Cerebellar nuclear complex (tissue), 1 donor: ENCODE measurements around the gene APPL1.

Experiments used
- DNase-seq, 2 experiments: peaks; one replicate each; lab custom pipeline; 2025; lab: John Stamatoyannopoulos, UW

The APPL1 gene, protein sequence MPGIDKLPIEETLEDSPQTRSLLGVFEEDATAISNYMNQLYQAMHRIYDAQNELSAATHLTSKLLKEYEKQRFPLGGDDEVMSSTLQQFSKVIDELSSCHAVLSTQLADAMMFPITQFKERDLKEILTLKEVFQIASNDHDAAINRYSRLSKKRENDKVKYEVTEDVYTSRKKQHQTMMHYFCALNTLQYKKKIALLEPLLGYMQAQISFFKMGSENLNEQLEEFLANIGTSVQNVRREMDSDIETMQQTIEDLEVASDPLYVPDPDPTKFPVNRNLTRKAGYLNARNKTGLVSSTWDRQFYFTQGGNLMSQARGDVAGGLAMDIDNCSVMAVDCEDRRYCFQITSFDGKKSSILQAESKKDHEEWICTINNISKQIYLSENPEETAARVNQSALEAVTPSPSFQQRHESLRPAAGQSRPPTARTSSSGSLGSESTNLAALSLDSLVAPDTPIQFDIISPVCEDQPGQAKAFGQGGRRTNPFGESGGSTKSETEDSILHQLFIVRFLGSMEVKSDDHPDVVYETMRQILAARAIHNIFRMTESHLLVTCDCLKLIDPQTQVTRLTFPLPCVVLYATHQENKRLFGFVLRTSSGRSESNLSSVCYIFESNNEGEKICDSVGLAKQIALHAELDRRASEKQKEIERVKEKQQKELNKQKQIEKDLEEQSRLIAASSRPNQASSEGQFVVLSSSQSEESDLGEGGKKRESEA

DNA sequence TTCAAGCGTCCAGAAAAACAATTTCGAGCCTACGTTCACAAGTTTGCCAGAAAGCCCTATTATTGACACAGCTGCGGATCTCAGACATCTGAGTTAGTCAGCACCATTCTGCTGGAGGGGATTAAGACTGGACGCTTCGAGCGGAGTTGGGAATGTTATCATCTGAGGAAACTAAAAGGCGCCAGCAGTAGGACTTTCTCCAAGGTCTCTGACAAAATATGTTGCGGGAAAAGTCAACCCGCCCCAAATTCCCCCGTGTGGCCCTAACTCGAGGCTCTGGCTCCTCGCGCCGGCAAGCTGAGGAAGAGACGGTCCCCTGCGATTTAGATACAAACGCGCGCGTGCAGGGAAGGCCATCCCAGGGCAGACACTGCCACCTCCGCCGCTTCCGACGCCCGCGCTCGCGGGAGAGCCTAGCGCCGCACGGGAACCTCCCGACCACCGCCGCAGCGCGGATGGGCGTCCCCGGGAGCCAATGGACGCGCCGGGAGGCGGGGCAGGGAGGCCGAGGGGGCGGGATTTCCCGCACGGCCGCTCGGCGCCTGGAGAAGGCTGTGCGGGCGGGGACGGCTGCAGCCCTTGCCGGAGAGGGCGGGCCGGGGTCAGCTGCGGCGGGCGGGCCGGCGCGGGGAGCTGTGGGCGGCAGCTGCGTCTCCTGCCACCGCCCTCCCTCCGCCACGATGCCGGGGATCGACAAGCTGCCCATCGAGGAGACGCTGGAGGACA, at the start of gene APPL1:
APPL1 (plus strand) TSS at position 526 of the 726 bp plus-strand sequence; CDS start at position 681, 155 bp downstream.
- DNase-seq, result peak; percentile 39 to 77

- no peak for DNase-seq
These were observed 47.7 kb upstream of the APPL1 start for GRCh38 chr3:57179580-57180410.

GRCh38 chr3:57184526-57184925, 43.0 kb upstream of the APPL1 start:
- no peak for DNase-seq

GRCh38 chr3:57192028-57192427, 35.5 kb upstream of the APPL1 start:
- no peak for DNase-seq

DNA sequence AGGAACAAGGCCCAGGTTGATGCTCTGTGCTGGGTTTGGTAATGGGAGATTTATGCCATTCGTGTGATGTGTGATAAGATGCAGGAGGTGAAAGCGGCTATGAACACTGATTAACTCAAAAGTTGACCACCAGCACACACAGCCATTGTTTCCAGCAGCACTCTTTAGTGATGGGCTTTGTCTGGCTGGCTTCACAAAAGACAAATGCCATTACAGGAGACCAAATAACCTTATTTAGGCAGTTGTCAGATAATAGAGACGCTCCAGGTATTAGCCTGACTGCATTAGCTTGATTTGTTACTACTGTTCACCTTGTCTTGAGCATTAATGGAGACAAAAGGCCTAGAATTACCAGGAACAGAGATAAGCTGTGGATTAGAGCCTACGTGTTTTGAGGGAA, 32.9 kb upstream of the APPL1 start:
- DNase-seq, result no peak

- no peak for DNase-seq
These were observed 27.6 kb upstream of the APPL1 start, which contains the start of gene HESX1 for GRCh38 chr3:57199895-57200297. TSS of gene HESX1 (minus strand) at chr3:57199978. CDS start at chr3:57199918, 60 bp downstream.

GRCh38 chr3:57206423-57206822, 21.1 kb upstream of the APPL1 start:
- no peak for DNase-seq

- DNase-seq, result no peak
These were observed 5.6 kb upstream of the APPL1 start for GRCh38 chr3:57221883-57222282.

DNA sequence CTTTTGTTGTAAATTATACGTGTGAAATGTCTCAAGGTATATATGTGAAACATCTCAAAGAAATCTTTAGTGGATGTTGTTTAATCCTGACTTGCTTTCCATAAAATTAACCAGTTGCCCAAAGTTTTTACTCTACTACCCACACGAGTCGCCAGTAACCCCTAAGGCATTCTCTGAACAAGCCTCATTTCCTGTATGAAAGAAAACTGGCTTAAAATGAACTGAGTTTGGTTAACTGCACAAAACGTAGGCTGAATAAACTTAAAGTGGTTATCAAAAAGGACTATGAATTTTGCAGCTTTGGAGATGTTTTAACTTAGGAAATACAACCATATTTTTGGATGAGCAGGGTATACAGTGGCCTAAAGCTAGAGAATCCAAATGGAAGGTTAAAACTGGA, 2.7 kb upstream of the APPL1 start:
- no peak for DNase-seq

DNA sequence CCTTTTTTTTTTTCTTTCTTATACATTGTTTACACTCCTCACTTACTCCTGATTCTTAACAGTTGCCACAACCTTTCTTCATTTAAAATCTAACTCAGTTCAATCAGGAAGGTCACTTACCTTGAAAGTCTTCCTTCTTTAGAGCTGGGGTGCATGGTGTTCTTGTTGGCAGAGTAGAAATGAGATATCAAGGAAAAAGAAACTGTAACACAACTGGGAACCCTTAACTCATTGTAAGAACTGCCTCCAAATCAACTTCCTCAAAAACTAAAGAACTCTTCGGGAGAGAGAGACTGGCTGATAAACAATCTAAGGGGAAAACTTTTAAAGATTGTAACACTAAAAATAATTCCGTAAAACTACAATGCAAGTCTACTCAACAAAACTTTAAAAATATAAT, 1.4 kb upstream of the APPL1 start:
- no peak for DNase-seq

GRCh38 chr3:57227930-57228751, 612 bp downstream of the APPL1 start:
- peak in 1 of 2 experiments; percentile 33 for DNase-seq

DNA sequence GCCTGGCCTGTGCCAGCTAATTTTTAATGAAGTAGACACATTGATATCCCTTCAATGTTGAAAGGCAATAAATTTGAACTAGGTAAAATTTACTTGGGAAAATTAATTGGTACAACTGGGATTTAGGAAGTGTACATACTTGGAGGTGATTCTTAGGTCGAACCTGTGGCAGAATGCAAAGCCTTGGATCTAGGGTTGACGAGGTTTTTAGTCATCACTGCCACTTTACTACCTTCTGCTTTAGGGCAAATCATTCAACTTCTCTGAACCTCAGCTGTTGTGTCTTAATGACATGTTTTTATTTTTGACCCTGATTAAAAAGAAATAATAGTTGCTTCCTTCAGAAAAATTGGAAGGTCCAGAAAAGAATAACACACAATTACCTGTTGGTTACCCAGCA, 2.5 kb downstream of the APPL1 start:
- no peak for DNase-seq

GRCh38 chr3:57233799-57234198, 6.3 kb downstream of the APPL1 start:
- DNase-seq, result no peak

DNA sequence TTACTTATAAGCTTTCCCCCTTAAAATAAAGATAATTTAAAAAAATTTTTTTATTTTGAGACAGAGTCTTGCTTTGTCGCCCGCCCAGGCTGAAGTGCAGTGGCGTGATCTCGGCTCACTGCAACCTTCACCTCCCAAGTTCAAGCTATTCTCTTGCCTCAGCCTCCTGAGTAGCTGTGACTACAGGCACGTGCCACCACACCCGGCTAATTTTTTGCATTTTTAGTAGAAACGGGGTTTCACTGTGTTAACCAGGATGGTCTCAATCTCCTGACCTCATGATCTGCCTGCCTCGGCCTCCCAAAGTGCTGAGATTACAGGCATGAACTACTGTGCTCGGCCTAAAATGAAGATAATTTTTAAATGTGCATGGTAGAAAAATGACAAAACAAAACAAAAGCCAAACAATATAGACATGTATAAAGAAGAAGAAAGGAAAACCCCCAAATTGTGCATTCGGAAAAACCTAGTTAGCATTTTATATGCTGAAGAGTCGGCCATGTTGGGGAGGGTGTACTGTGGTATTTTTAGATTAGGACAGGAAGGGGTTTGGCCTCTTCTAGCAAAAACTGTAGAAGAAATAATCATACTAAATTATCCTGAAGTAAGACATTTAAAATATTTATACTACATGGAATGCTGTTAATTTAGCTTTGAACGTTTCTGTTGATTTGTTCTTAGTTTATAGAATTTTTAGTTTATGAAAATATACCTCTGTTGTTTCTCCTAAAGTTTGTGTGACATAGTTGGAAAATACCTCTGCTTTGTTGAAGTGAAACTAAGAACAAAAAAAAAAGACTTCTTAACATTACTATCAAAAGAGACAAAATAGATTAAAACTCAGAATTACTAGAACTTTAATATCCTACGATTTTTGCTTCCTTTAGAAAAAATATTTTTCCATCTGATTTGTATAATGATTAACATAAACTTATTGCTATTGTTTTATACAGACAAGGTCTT, 7.4 kb downstream of the APPL1 start:
- DNase-seq, result no peak

DNA sequence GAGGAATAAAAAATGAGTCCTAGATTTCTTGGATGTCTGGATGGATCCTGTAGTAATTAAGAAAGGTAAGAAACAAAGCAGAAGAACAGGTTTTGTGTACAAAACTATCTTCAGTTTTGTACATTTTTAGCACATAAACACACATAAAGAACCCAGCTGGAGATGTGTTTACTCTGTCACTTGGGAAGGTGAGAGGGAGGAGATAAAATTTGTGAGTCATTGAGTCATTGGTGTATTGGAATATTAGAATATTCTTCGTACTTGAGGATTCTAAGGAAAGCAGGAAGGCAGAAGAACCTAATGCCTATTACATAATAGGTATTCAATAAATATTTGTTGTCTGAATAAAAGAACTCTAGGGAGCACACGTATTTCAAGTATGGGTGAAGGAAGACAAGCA, 17.4 kb downstream of the APPL1 start:
- DNase-seq, result no peak

DNA sequence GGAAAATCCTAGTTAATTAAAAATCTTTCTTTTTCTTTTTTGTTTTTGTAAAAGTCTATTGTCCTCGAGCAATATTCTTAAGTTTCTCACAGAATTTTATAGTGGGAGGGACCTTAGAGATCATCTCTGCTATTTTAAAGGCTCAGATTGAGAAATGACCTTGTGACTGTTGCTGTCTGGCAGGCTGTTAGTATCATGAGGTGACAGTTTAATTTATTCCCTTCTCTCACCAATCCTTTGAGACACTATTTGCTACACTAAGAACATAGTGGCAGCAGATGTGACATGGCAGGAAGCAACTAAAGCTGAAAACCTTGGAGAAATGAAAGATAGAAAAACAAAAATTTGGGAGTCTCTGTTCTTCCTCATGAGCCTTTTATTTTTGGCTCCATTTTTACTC, 24.9 kb downstream of the APPL1 start:
- no peak for DNase-seq

- DNase-seq, result no peak
These were observed 29.3 kb downstream of the APPL1 start for GRCh38 chr3:57256844-57257243.

DNA sequence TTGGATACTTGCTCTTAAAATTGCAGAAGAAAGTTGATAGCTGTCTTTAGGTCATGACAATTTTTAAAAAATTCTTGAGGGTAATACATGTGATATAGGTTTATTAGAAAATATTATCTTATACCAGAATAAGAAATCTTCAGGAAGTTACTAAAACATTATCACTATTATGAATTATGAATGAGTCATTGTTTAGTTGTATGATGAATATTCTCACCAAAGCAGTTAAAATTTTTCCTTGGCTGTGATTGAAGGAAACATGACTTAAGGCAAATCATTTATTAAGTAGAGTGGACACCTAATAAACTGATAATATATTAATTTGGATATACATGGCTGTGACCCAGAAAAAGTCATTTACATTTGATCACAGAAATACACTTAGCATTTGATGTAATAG, 30.1 kb downstream of the APPL1 start:
- DNase-seq, result no peak

DNA sequence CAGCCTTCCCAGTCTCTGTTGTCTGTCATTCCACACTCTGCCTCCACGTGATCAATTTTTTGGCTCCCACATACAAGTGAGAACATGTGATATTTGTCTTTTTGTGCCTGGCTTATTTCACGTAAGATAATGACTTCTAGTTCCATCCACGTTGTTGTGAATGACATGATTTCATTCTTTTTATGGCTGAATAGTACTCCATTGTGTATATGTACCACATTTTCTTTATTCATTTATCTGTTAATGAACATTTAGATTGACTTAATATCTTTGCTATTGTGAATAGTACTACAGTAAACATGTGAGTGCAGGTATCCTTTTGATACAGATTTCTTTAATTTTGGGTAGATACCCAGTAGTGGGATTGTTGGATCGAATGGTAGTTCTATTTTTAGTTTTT, 33.6 kb downstream of the APPL1 start:
- DNase-seq, result no peak

DNA sequence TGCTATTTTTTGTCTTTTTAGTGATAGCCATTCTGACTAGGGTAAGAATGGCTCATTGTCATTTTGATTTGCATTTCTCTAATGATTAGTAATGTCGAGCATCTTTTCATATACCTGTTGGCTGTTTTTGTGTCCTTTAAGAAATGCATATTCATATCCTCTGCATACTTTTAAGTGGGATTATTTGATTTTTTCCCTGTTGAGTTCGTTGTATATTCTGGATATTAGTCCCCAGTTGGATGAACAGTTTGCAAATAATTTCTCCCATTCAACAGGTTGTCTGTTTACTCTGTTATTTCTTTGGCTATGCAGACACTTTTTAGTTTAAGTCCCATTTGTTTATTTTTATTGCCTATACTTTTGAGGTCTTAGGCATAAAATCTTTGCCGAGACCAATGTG, 34.4 kb downstream of the APPL1 start:
- no peak for DNase-seq
